Central memory CD4-positive, alpha-beta T cell (primary cell): ENCODE measurements around the gene MIGA2.
A peak's percentile ranks its signal among the peaks of the same experiment; 100 is the strongest.
"Not testable (repeated sequence)": the region's sequence is repeated elsewhere in the genome, so short reads cannot be mapped to it uniquely, and the experiment has no call there.

ENCODE experiments used
- DNase-seq: peaks from one replicate; pipeline ENCODE4 v3.0.0; 2022
- total RNA-seq, 3 experiments: gene quantifications; one replicate each; lab custom pipeline; 2026; lab: John Stamatoyannopoulos, UW

Gene MIGA2, protein sequence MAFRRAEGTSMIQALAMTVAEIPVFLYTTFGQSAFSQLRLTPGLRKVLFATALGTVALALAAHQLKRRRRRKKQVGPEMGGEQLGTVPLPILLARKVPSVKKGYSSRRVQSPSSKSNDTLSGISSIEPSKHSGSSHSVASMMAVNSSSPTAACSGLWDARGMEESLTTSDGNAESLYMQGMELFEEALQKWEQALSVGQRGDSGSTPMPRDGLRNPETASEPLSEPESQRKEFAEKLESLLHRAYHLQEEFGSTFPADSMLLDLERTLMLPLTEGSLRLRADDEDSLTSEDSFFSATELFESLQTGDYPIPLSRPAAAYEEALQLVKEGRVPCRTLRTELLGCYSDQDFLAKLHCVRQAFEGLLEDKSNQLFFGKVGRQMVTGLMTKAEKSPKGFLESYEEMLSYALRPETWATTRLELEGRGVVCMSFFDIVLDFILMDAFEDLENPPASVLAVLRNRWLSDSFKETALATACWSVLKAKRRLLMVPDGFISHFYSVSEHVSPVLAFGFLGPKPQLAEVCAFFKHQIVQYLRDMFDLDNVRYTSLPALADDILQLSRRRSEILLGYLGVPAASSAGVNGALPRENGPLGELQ
- total RNA-seq = 50.2 to 76.0 (median 65.2) reads per million in 3 experiments

DNA sequence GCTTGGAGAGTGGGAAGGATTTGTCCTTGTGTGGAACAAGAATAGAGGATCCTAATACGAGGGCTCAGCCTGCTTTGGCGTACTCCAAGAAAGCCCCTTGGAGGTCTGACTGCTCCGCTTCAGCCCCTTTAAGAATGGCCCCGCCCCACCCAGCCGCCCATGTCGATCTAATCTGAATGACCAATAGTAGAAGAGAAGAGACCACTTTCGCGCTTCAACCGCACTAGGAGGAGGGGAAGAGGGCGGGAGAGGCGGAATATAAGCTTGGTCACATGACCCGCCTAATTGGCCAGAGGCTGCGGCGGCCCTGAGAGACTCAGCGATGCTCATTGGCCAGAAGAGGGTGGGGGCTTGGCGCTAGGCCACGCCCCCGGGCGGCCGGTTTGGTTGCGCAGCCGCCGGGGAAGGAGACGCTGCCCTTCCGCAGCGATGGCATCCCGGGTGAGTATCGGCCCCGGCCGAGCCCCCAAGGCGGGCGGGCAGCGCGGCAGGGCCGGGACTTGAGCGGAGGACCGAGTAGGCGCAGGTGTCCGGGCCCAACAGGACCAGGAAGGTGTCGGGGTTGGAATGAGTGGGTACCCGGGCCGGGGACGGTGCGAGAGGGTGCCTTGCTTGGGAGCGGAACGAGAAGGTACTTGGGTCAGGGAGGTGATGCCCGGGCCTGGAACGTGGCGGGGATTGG lies at the start of gene MIGA2:
Gene MIGA2 (plus strand): TSS at position 386 of the 682 bp plus-strand sequence. CDS start 3,969 bp downstream, outside the sequence.
- peak; percentile 94 for DNase-seq

DNA sequence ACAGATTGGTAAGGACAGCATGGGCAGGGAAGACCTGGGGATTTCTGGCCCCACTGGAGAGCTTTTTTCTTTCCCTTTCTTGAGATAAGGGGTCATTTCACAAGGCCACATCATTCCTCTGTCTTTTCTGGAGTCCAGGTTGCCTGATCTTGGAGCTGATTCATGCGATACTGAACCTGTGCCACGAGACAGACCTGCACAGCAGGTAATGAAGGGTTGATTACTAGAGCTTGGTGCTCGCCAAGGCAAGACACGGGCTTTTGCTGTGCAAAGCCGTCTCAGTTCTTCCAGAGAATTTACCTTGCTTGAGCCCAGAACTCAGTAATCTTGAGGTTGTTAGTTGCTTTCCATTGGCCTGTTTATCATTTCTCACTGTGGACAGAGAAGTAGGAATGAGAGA lies 49.8 kb upstream of the MIGA2 start:
- DNase-seq = no peak

DNA sequence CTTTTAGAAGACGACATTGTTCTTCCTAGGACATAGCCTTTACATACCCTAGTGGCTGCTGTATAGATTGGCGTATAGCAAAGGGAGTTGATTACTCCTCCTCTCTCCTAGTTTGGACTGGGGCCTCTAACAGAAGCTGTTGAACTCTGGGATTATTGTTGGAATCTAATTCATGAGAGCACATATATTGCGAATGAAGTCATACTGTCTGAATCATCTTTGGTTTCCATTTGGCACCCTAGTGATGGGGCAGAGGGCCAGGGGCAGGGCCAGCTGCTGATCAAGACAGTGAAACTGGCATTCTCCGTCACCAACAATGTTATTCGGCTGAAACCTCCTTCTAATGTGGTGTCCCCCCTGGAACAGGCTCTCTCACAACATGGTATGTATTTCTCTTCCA lies 48.6 kb upstream of the MIGA2 start:
- no peak for DNase-seq

DNA sequence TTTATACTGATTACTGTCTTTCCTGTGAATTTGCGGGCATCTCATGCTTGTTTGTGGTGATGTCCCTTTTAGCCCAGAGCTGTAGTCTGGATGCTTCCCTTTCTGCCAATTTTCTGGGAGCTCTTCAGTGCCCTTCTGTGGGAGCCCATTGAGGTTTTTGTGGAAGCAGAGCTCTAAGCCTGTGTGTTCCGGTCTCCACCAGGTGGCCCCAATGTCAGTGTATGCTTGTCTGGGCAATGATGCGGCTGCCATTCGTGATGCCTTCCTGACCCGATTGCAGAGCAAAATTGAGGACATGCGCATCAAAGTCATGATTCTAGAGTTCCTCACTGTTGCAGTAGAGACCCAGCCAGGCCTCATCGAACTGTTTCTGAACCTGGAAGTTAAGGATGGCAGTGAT lies 43.4 kb upstream of the MIGA2 start:
- no peak for DNase-seq

DNA sequence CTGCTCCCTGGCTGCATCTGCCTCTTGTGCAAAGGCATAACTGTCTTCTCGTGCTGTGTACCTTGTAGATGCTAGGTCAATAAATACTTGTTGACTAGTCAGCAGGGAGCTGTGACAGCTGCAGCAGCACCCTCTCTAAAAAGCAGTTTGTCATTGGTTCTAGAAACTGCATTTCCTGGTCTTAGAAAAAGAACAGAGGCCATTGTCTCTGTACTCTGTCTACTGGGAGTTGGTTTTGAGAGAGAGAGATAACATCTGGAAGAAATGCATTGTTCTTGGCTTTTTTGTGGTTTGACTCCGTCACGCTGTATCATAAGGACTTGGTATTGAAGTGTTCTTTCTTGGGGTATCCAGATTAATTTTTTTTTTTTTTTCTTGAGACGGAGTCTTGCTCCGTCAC lies 40.6 kb upstream of the MIGA2 start:
- no peak for DNase-seq

DNA sequence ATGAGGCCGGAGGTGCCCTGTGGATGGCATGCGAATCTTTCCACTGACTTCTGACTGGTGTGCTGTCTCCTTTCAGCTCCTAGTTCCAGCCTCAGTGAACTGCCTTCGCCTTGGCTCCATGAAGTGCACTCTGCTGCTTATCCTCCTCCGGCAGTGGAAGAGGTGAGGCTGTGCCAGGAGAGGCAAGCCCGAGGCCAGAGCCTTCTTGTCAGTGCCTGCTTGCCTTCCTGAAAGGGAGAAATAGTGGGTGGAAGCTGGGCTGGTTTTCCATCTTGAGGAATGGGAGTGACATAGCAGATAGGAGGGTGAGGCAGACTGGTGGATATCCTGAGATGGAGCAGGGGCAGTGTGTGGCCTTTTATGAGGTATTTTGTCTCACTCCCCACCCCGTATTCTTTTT lies 38.0 kb upstream of the MIGA2 start:
- no peak for DNase-seq

DNA sequence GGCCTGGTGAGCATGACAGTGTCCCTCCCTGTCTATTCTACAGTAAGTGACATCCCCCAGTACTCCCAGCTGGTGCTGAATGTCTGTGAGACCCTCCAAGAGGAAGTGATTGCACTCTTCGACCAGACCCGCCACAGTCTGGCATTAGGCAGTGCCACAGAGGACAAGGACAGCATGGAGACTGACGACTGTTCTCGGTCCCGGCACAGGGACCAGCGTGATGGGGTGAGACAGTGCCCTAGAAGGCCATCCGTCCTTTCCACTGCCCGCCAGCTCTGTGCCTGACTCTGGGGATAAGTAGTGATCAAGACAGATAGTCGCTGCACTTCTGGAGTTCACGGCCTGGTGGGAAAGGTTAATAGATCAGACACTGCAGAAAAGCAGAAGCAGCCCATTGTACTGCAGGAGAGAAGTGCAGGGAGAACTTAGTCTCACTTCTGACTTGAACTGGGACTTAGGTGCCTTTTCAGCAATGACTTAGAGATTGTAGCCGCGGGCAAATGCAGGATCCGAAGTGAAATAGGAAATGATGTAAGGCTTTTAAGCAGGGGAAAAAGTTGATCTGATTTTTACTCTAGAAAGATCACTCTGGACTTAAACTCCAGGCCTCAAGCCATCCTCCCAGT lies 36.7 kb upstream of the MIGA2 start:
- DNase-seq = no peak

DNA sequence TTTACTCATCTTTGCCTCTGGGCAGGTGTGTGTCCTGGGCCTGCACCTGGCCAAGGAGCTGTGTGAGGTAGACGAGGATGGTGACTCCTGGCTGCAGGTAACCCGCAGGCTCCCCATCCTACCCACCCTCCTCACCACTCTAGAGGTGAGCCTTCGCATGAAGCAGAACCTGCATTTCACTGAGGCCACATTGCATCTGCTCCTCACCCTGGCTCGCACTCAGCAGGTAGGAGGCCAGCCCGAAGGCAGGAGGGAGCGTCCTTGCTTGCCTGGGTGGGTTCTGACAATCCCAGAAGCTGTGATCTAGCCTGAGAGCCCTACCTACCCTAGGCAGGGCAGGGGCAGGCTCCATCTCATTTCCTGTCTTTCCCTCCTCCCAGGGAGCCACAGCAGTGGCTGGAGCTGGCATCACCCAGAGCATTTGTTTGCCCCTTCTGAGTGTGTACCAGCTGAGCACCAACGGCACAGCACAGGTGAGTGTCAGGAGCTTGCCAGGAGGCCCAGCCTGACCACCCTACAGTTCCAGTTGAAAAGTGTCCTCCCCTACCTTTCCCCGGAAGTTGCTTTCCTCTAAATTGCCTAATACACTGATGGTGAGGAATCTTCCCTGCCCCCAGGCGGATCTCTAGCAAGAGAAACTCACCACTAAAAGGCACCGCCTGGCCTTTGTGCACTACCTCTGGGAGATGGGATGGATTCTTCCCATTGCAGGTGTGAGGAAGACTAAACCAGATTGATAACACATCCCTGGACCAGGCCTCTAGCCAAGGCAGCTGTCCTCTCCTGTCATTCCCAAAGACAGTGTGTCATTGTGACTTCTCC lies 34.7 kb upstream of the MIGA2 start:
- DNase-seq = no peak

DNA sequence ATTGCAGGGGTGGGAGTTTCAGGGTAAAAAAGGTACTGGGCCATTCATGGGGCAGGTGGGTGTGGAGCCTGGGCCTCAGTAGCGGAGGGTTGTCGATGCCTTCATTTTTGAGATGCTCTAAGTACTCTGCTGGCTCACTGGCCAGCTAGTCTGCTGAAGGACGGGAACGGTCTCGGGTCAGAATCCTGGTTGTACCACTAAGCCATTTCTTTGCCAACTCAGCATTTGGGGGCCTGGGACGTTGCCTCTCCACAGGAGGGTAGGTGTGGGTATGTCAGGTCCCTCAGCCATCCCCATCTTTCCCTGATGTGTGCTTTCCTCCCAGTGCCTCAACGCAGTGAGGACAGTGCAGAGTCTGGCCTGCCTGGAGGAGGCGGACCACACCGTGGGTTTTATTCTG lies 33.4 kb upstream of the MIGA2 start:
- DNase-seq = no peak

DNA sequence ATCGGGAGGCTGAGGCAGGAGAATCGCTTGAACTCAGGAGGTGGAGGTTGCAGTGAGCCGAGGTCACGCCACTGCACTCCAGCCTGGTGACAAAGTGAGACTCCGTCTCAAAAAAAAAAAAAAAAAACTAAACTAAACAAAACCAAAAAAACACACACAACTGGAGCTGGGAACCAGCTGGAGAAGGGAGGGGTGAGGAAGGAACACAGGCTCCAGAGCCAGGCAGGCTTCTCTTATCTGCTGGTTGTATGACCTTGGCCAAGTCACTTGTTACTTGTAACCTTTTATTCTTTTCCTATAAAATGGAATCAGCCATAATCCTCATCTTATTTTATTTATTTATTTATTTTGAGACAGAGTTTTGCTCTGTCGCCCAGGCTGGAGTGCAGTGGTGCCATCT lies 32.3 kb upstream of the MIGA2 start:
- not testable (repeated sequence) for DNase-seq

DNA sequence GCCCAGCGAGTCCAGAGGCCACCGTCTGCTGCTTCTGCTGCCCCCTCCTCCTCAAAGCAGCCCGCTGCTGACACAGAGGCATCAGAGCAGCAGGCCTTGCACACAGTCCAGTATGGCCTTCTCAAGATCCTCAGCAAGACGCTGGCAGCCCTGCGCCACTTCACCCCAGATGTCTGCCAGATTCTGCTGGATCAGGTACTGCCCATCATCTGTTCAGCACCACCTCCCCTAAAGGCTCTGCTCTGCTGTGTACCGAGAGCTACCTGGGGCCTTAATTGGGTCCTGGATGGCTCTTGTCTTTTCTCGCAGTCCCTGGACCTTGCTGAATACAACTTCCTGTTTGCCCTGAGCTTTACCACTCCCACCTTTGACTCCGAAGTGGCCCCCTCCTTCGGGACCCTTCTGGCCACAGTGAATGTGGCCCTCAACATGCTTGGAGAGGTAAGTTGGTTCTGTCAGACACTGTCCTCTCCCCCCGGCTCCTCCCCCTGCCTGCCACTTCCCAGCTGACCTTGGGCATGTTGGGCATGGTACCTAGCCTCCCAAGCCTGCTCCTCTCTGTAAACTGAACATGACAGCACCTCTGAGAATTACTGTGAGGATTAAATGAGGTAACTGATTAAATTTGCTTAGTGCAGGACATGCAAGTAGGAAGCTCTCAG lies 31.0 kb upstream of the MIGA2 start:
- no peak for DNase-seq

DNA sequence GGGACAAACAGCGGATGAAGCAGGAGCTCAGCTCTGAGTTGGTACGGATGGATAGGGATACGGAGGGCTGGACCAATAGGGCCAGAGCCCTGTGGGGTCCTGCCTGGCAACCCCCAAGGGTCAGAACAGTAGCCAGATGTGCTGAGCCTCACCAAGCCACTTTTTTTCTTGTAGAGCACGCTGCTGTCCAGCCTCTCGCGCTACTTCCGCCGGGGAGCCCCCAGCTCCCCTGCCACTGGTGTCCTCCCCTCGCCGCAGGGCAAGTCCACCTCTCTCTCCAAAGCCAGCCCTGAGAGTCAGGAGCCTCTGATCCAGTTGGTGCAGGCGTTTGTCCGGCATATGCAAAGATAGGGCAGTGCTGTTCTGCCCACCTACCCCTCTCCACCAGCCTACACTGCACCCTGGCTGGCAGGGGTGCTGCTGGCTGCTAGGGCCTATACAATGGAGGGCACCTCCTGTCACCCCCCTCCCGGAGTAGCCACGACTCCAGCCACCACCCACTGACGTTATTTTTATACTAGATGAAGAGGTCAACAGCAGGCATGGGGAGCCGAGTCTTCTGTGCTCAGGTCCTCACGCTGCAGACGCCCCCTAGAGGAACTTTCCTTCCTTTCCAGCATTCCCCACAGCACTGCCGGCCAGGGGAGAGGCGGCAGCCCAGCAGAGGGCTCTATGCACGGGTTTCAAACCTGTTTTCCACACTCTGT lies 29.9 kb upstream of the MIGA2 start:
- DNase-seq = peak; percentile 23

DNA sequence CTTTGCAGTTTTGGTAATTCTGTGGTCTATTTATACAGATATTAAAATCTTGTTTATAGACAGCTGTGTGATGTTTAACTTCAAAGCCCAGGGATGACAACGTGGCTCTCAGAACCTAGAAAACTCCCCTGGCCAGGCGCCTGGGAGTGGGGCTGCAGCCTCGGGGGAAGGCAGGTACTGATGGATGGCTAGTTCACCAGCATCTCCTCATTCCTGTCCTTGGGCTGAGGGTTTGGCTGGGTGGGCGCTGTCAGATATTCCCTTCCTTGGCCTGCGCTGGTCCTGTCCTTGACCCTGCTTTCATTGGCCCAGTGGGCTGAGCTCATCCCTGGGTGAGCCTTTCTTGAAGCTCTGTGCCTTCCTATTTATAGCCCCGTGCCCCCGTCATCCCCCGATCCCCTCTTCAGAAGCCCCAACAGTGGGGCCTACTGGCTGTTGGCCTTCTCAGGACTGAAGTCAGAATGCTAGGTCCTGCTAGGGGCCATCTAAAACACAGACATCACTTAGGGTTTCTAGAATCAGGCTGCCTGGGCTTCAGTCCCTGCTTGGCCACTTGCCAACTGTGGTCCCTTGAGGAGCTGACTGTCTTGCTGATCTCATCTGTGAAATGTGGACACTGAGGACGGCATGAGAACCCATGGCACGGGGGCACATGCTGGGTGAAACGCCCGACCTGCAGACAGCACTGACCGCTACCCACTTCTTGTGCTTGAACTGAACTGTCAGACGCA lies 29.2 kb upstream of the MIGA2 start:
- DNase-seq = no peak

DNA sequence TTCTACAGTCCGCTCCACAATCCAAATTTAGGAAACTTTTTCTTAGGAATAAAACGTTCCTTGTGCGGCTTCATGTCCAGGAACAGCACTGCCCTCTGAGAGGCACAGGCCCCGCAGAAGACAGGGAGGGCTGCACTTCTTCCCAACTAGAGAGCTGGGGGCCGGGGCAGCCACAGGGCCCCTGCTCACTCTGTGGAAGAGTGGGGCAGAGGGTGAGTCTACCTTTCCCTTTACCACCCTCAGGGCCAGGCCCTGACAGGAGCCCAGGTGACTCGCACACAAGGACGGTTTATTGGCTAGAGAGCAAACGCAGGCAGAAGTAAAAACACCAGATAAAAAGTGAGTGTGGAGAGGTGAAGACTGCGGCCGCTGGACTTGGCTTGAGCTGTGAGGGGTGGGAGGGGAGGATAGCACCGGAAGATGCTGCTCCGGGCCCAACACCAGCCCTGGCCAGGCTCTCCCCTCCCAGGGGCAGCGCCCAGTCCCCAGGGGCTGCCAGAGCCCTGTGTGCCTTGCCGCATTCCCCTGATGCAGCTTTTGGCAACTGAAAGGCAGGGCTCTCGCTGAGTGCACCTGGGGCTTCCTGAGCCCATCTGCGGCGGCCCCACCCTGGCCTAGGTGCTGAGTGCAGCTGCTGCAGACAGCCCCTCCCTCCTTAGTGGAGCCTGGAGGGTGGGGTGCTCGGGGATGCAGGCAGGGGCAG lies 28.5 kb upstream of the MIGA2 start:
- no peak for DNase-seq

DNA sequence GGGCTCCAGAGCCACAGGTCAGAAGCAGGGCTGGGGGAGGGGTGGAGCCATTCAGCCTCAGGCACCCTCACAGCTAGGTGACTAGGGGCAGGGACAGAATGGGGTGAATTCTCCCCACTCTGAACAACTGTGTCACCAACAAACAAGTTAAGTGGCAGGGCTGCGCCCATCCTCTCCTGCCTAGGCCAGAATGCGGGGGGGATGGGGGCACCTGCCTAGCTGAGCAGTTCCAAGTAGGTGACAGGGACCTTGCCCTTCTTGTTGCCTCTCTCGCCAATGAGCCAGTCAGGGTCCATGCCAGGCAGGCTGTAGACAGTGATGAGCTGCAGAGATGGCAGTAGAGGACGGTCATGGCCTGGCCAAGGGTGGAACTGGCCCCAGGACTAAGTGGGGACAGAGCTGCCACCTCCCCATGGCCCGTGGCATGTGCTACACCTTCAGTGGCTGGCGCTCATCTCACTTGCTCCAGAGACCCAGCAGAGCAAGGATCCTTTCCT lies 27.9 kb upstream of the MIGA2 start:
- DNase-seq = no peak

DNA sequence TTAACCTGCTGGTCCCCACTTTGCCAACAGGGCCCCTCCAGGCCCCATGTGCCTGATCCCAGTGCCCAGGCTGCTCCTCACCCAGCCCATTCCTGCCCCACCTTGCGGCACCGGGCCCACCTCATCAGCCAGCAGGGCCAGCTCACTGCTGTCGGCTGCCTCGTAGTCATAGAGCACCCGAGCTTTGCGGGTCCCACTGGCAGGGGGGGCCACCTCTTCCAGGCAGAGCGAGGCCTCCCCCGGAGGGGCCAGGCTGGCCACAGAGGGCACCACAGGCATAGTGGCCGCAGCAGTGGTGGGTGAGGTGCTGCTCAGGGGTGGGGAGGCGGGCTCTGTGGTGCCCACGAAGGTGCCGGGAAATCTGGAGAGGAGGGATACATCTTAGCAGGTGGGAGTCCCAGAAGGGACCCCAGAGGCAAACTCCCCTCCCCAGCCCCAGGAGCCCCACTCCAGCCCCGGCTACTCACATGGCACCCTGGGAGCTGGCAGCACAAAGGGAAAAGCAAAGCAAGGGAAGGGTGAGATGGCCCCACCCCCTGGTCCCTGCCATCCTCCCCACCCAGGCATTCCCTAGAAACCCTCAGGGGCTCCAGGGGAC lies 27.3 kb upstream of the MIGA2 start:
- no peak for DNase-seq

DNA sequence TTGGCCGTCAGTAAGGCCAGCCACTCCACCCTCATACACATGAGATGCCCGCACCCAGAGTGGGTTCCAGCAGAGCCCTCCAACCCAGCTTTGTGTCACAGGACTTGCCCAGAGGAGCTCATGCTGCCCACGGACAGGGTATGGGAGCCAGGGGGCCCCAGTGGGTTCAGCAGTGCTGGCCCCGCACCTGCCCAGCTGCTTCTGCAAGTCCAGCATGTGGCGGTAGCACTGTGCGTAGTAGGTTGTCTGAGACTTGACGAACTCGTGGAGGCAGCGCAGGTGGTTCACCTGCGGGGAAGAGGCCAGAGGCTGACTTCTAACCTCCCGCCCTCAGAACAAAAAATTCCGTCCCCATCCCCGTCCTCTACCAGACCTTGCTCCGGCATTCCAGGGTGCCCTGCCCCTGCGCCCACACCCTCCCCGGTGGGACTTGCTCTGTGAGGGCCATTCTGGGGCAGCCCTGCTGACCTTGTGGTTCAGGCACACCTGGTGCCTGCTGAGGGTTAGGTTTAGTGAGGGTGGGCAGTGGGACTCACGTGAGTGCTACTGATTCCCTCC lies 26.8 kb upstream of the MIGA2 start:
- no peak for DNase-seq

DNA sequence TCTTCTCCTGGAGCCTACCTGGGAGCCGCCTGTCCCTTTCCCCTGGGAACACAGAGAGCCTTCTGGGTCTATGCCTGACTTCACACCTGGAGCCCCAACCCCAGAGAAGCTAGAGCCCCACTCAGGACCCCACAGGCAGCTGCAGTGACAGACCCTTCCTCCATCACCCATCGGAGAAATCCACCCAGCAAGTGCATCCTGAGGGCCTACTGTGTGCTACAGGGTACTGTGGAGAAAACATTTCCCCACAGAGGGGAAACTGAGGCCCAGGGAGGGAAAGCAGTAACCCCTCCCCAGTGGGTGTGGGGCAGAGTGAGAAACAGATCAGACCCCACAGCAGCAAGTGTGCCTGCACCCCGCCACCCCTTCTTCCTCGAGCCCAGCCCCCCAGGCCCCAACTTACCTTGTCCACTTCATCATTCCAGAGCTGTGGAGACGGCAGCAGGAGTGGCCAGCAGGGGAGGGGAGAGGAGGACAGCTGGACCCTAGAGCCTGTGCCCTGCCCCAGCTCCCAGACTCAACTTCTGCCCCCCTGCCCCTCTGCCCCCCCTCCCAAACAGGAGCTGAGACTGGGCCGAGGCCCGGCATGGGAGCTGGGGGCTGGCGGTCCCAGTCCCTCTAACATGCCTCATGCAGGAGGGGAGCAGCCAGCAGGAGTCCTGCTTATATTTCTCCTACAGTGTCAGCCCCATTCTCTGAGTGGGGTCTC lies 26.0 kb upstream of the MIGA2 start:
- DNase-seq = no peak
